GM19324 (cell line): ENCODE data around the gene MBP.
"Not testable (repeated sequence)": the region's sequence is repeated elsewhere in the genome, so short reads cannot be mapped to it uniquely, and the experiment has no call there.

ENCODE experiments used
- ATAC-seq: cut with Tn5 transposase; IDR thresholded peaks from one replicate; pipeline ENCODE4 v1.9.1; 2021; ENCODE audit warnings: mild to moderate bottlenecking, moderate library complexity; ENCODE audit not compliant: unreplicated experiment, low FRiP score

MBP gene

GRCh38 chr18:76960528-76961035, 172.0 kb downstream of the MBP start:
- ATAC-seq = no peak

DNA sequence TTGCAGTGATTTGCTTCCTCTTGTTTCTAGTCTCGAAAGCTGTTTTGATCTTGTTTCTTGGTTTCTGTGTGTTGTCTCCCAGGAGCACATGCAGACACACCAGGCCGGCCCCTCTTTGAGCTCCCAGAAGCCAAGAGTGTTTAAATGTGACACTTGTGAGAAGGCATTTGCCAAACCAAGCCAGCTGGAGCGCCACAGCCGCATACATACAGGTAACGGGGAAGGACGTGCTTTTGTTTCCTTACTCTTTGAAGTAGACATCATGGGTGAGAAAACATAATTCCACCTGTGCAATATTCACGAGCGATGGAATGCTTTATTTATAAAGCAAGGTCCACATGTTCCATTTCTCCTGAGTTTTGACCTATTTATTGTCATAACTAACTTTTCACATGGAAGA, 173.0 kb downstream of the MBP start:
- ATAC-seq = no peak

GRCh38 chr18:76958692-76959341, 173.8 kb downstream of the MBP start:
- no peak for ATAC-seq

- no peak for ATAC-seq
Observed at GRCh38 chr18:76957384-76958355, 174.9 kb downstream of the MBP start.

GRCh38 chr18:76956648-76957047, 175.9 kb downstream of the MBP start:
- ATAC-seq = no peak

- ATAC-seq = no peak
Observed at GRCh38 chr18:76955524-76956170, 176.9 kb downstream of the MBP start.

GRCh38 chr18:76953583-76954233, 178.9 kb downstream of the MBP start:
- no peak for ATAC-seq

GRCh38 chr18:76953156-76953555, 179.4 kb downstream of the MBP start:
- no peak for ATAC-seq

DNA sequence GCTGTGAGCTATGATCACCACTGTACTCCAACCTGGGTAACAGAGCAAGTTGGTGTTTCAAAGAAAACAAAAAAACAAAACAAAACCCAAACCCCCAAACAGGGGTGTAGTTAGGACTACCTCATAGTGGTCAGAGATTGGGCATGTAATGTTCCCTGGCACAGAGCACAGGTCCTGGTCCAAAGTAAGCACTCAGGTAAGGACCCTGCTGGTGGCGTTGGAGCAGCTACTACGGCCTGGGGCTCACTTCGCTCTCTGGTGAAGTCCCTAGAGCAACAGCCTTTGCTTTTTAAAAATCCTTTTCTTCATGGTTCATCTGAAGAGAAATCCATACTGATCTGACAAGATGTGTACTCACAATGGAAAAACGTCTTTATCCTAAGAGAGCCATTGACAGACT, 179.8 kb downstream of the MBP start:
- ATAC-seq = no peak

DNA sequence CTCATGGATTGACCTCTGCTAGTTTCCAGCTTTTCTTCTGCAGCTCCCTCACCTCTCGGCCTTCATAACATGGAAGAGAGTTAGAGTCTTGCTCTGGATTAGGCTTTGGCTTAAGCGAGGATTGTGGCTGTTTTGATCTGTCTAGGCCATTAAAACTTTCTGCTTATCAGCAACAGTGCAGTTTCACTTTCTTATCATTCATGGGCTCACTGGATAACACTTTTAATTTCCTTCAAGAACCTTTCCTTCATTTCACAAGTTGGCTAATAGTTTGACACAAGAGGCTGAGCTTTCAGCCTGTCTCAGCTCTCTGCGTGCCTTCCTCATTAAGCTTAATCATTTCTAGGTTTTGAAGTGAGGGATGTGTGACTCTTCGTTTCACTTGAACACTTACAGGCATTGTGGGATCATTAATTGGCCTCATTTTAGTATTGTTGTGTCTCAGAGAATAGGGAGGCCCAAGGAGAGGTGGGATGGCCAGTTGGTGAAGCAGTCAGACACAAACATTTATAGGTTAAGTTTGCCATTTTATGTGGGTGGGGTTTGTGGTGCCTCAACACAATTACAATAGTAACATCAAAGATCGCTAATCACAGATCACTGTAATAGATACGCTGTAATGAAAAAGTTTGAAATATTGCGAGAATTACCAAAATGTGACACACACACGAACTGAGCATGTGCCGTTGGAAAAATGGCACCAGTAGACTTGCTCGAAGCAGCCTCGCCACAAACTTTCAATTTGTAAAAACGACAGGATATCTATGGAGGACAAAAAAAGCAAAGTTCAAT, 180.9 kb downstream of the MBP start:
- ATAC-seq = no peak

- ATAC-seq = no peak
Observed at GRCh38 chr18:76948345-76948744, 184.2 kb downstream of the MBP start.

- not testable (repeated sequence) for ATAC-seq
Observed at GRCh38 chr18:76944346-76944745, 188.2 kb downstream of the MBP start.

DNA sequence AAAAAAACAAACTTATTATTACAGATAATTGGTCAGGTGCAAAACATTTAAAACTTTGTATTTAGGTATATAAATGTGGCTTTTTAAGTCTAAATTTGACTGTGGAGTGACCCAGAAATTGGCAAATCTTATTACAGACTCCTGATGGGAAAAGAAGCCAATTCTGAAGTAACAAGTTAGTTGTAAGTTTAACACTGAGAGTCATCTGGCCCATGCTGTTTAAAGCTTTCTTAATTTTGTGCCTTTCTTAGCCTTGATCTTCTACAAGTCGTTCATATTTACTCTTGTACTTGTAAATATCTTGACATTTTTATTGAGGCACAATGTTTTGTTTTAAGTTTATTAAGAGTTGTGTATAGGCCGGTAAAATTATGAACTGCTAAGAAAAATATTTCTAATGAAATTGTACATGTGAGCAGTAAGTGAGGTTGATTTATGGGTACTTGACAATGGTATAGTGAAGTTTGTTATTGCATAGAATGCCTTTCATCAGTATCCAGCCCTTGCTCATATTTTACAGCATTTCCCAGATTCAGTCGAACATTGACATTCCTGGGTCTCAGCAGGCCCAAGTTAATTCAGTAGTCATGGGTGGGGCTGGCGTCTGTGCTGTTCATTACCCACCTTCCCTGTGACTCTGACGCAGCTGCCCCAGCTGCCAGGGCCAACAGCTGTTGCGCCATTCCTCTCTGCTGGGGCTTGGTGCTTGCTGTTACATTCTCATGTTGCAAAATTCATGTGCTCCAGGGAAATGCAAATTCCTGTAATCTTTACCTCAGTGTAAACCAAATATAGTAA, 188.8 kb downstream of the MBP start:
- no peak for ATAC-seq

DNA sequence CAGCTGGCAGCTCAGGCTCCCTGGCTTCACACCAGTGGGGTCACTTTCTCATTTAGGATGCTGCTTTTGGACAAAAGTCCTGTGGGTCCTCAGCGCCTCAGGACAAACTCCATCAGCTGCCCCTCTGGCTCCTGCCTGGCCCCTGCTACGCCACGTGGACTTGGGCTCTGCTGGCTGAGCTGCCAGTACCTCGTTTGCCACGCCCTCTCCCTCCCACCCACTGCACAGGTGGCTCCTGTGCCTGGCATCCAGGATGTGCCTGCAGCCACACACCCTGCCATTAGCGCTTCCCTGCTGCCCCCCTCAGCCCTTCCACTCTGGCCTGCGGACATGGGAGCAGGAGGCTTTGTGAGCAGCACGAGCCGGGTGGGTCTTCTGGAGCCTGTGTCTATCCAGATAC, 191.3 kb downstream of the MBP start:
- no peak for ATAC-seq

GRCh38 chr18:76938619-76939018, 194.0 kb downstream of the MBP start:
- no peak for ATAC-seq

GRCh38 chr18:76937597-76937996, 195.0 kb downstream of the MBP start:
- ATAC-seq = no peak

DNA sequence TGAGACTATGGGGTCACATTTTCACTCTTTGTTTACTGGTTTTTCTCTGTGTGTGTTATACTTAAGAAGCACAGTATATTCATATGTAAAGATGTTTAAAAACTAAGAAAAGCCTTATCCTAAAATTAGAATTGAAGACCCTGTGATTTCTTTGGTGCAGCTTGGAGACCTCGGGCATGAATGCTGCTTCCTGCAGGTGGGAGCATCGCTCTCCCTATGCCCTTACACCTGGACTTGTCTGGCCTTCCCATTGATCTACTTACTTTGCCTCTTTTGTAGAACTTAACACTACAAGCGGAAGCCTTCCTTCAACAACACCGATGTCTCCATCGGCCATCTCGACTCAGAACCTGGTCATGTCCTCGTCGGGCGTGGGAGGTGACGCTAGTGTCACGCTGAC, 195.7 kb downstream of the MBP start:
- ATAC-seq = no peak

- ATAC-seq = no peak
Observed at GRCh38 chr18:76935722-76936337, 196.8 kb downstream of the MBP start.
